HG02943 (cell line): ENCODE measurements around the gene ZNF284.
A peak's percentile ranks its signal among the peaks of the same experiment; 100 is the strongest.

Experiments used
- ATAC-seq: cut with Tn5 transposase; IDR thresholded peaks from one replicate; pipeline ENCODE4 v1.9.1; 2021; ENCODE audit warnings: mild to moderate bottlenecking, low read depth, moderate library complexity; ENCODE audit not compliant: unreplicated experiment

Gene ZNF284

GRCh38 chr19:44071824-44072542, at the start of gene ZNF284:
TSS of gene ZNF284 (plus strand) at chr19:44072159. CDS start at chr19:44076390, 4,231 bp downstream.
- peak; percentile 88 for ATAC-seq

DNA sequence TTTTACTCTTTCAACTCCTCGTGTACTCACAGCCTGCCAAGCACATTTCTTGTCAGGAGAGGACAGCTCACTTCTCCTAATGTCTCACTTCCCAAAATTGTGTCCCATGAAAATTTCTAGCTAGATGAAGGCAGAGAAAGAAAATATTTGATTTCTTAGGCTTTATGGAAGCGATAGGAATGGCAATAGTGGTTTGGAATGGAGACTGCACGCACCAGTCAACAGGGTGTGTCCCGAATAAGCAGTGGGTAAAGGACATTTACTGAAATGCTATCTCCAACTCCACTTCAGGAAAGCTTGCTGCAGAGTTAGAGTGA, 47.1 kb upstream of the ZNF284 start:
- no peak for ATAC-seq

- peak; percentile 78 for ATAC-seq
Measured at GRCh38 chr19:44025217-44025936, 46.6 kb upstream of the ZNF284 start, which contains the start of gene ZNF222. TSS of gene ZNF222 (plus strand) at chr19:44025379. CDS start at chr19:44025437, 58 bp downstream.

DNA sequence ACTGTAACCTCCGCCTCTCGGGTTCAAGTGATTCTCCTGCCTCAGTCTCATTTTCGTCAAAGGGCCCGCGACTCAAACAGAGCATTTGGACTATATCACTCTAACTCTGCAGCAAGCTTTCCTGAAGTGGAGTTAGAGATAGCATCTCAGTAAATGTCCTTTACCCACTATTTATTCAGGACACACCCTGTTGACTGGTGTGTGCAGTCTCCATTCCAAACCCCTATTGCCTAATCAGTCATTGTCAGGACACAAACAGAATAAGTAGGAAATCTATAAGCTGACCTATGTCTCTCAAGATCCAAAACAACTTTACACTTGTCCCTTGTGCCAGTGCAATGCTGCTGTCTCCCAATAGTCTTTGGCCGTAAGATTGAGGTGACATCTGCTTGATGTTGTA, 45.3 kb upstream of the ZNF284 start:
- no peak for ATAC-seq

DNA sequence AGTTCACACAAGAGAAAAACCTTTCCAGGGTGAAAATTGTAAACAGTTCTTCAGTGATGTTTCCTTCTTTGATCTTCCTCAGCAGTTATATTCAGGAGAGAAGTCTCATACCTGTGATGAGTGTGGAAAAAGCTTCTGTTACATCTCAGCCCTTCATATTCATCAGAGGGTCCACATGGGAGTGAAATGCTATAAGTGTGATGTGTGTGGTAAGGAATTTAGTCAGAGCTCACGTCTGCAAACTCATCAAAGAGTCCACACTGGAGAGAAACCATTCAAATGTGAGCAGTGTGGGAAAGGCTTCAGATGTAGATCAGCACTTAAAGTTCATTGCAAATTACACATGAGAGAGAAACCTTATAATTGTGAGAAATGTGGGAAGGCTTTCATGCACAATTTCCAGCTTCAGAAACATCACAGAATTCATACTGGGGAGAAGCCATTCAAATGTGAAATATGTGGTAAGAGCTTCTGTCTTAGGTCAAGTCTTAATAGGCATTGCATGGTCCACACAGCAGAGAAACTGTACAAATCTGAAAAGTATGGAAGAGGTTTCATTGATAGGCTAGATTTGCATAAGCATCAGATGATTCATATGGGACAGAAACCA, 39.9 kb upstream of the ZNF284 start:
- ATAC-seq, result no peak

GRCh38 chr19:44042147-44042546, 29.8 kb upstream of the ZNF284 start:
- no peak for ATAC-seq

- no peak for ATAC-seq
Measured at GRCh38 chr19:44050740-44051649, 21.0 kb upstream of the ZNF284 start.

- ATAC-seq, result no peak
Measured at GRCh38 chr19:44051650-44052402, 20.1 kb upstream of the ZNF284 start, which contains the start of gene ZNF223. TSS of gene ZNF223 (plus strand) at chr19:44052036. CDS start at chr19:44055177, 3,141 bp downstream.

DNA sequence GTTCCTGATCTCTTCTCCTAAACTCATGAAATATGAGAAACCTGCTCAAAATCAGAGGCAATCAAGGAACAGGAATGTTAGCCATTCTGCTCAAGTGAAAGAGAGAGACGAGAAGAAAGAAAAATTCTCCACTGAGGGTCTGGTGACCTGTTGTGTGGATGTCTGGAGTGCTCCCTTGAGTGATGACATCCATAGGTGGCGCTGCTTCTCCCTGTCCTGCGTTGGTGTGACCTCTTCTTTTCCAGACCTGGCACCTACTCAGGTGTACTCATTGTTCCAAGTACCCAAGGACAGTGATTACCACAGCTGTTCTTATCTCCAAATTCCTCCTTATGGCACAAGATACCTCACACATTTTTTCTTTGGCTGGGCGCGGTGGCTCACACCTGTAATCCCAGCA, 16.1 kb upstream of the ZNF284 start:
- ATAC-seq, result no peak

DNA sequence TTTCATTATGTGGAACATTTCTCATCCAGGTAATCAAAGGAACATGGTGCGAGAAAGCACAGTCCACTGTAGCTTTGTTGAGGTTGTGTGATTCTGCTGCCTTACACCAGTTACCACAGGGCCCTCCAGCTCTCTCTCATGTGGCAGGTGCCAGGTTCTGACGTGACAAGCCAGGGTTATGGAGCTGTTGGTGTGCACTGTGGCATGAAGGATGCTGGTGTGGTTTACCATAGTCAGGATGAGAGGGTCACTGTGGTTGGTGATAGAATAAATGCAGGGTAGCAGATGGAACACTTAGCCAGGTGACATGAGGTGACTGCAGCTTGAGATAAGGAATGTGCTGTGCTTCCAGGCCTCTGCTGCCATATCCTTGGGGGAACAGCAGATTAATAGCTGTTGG, 12.7 kb upstream of the ZNF284 start:
- ATAC-seq, result no peak

GRCh38 chr19:44061038-44061437, 10.9 kb upstream of the ZNF284 start:
- ATAC-seq, result no peak

GRCh38 chr19:44066305-44066704, 5.7 kb upstream of the ZNF284 start:
- no peak for ATAC-seq

- no peak for ATAC-seq
Measured at GRCh38 chr19:44069415-44069814, 2.5 kb upstream of the ZNF284 start.

- ATAC-seq, result no peak
Measured at GRCh38 chr19:44072543-44073401, 813 bp downstream of the ZNF284 start.

DNA sequence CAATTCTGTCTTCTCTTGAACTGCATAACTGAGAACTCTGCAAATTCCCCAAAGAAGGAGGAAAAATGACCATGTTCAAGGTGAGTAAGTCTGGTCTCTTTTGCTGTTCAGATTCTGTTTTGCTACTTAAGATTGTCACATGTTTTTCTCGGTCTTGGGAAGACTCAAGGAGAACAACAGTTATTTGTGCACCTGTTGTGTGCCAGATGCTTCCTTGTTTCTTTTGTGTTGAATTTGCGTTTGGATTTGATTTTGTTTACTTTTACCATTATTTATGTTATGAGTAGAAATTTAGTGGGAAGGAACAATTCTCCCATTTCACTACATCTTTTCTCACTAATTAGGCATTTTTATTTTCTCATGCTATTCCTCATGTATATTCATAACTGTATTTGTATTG, 4.4 kb downstream of the ZNF284 start:
- no peak for ATAC-seq

- ATAC-seq, result no peak
Measured at GRCh38 chr19:44092108-44092507, 20.1 kb downstream of the ZNF284 start.

- peak; percentile 86 for ATAC-seq
Measured at GRCh38 chr19:44093931-44094765, 22.2 kb downstream of the ZNF284 start, which contains the start of gene ZNF224. TSS of gene ZNF224 (plus strand) at chr19:44094361. CDS start at chr19:44097874, 3,513 bp downstream.

- no peak for ATAC-seq
Measured at GRCh38 chr19:44107751-44108150, 35.8 kb downstream of the ZNF284 start.
